Activated T-helper 9 cell treated with anti-CD3 and anti-CD28 coated beads, Interleukin-2, amount 50 U/mL, for 16 hours (primary cell): ENCODE results near the gene ZBTB6.

Experiments used
- DNase-seq: peaks from one replicate; pipeline ENCODE4 v3.0.0-alpha.2; 2020; ENCODE audit warnings: low read depth

Gene ZBTB6

GRCh38 chr9:122912964-122913673, at the start of gene ZBTB6:
TSS of gene ZBTB6 (minus strand) at chr9:122913323. CDS start at chr9:122912072, 1,251 bp downstream.
- DNase-seq: peak; percentile 52

- no peak for DNase-seq
These were observed 48.0 kb upstream of the ZBTB6 start for GRCh38 chr9:122961139-122961538.

- no peak for DNase-seq
These were observed 42.8 kb upstream of the ZBTB6 start for GRCh38 chr9:122955961-122956360.

- no peak for DNase-seq
These were observed 41.1 kb upstream of the ZBTB6 start for GRCh38 chr9:122954253-122954691.

GRCh38 chr9:122951056-122951455, 37.9 kb upstream of the ZBTB6 start:
- no peak for DNase-seq

GRCh38 chr9:122950263-122950662, 37.1 kb upstream of the ZBTB6 start:
- no peak for DNase-seq

DNA sequence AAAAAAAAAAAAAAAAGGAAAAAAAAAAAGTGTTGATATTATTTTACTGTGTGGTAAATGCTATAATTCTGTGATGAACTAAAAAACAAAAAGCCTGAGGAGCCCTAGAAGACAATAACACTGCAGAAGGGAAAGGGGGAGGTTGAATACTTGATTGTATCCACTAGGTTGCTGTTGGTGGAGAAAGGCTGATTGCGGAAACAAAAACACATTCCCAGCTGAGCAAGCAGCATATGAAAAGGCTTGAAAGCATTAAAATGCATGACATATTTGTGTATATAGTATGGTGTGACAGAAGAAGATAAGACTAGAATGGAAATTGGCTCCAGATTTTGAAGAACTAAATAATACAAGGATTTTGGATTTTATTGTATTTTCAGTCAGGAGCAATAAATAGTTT, 36.6 kb upstream of the ZBTB6 start:
- no peak for DNase-seq

DNA sequence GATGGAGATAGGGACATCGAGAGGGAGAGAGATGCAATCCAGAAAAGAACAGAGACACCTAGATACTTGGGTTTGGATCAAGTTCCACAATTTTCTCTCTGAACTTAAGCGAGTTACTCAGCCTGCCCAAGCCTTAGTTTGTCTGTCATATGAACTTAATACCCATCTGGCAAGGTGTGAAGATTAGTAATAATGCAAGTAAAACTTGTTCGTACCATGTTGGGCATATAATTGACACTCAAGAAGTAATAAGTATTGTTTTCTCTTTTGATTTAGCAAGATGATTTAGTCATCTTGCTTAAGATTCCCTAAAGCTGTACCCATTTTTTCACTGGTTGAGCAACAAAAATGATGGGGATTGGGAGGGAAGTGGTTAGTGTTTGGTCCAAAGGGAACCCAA, 35.2 kb upstream of the ZBTB6 start:
- DNase-seq: no peak

GRCh38 chr9:122946461-122947005, 33.4 kb upstream of the ZBTB6 start:
- no peak for DNase-seq

GRCh38 chr9:122944960-122945888, 32.1 kb upstream of the ZBTB6 start:
- no peak for DNase-seq

GRCh38 chr9:122941582-122942234, 28.6 kb upstream of the ZBTB6 start:
- DNase-seq: no peak

- peak; percentile 98 for DNase-seq
These were observed 27.8 kb upstream of the ZBTB6 start, which contains the start of gene RABGAP1 for GRCh38 chr9:122940749-122941581. TSS of gene RABGAP1 (plus strand) at chr9:122941020. CDS start at chr9:122957060, 16,040 bp downstream.

- DNase-seq: no peak
These were observed 27.3 kb upstream of the ZBTB6 start for GRCh38 chr9:122940454-122940748.

DNA sequence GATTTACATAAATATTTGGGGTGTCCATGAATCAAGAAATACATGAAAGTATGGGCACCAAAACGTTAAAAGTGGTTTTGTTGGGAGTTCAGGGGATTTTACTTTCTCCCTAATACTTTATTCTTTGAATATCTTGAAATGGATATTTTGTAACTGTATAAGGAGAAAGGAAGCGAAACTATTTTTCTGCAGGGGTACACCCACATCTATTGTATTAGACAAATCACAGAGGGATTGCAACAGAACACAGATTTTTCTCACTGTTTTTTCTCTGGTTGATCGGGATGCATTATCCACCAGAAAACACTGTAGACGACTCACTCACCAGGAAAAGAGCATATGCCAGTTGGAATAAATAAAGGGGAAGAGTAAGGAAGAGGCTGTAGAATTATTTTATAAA, 26.5 kb upstream of the ZBTB6 start:
- DNase-seq: no peak

DNA sequence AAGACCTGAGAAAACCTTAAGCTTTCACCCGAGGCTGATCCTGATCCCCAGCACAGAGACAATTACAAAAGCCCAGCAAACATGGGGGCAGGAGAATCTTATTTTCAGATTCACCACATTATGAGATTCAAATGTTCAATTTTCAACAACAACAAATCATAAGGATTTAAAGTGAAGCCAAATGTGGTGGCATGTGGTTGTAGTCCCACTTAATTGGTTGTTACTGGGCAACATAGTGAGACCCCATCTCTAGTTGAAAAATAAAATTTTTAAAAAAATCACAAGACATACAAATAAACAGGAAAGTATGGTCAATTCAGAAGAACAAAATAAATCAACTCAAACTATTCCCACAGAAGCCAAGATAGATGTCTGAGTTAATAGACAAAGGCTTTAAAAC, 23.8 kb upstream of the ZBTB6 start:
- no peak for DNase-seq

- DNase-seq: no peak
These were observed 23.3 kb upstream of the ZBTB6 start for GRCh38 chr9:122936464-122936863.

DNA sequence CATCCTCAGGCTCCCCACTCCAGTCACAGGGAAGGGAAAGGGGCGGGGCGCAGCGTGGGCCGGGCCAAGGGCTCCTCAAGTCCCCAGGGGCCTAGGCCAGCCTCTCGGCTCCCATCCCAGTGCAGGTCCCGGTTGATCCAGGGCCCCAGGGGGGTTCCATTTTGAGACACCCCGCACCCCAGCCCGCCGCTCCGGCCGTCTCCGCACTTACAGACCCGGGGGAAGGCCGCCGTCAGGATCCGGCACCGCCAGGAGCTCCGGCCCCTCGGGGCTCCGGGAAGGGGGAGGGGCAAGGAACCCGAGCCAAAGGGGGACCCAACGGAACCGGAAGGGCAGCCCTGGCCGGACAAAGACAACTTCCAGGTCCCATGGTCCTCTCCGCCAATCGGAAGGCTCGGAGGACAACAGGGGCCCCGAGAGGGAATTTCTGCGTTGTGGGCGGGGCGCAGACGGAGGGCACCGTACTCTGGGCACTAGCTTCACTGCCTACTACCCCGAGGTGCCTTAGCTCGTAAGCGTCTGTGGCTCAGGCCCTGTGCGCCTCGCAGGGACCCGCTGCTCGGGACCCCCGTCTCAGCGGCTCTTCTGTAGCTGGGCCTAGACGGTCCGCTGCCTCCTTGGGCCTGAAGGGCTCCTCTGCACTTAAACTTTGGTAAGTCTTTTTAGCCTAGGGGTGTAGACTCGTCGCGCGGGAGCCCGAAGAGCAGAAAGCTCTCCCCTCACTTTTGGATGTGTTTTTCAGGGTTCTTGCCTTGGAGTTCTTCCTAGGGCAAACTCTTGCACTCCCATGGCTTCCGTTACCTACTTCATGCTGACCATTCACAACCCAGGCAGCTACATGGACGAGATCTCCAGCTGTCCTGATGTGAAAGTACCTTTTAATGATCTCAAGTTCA, 18.4 kb upstream of the ZBTB6 start, which contains the start of gene ZBTB26:
Gene ZBTB26 (minus strand): TSS at position 287 of the 896 bp plus-strand sequence. CDS start 11,578 bp downstream, outside the sequence.
- DNase-seq: peak; percentile 84

GRCh38 chr9:122930541-122931225, 17.6 kb upstream of the ZBTB6 start:
- DNase-seq: no peak

DNA sequence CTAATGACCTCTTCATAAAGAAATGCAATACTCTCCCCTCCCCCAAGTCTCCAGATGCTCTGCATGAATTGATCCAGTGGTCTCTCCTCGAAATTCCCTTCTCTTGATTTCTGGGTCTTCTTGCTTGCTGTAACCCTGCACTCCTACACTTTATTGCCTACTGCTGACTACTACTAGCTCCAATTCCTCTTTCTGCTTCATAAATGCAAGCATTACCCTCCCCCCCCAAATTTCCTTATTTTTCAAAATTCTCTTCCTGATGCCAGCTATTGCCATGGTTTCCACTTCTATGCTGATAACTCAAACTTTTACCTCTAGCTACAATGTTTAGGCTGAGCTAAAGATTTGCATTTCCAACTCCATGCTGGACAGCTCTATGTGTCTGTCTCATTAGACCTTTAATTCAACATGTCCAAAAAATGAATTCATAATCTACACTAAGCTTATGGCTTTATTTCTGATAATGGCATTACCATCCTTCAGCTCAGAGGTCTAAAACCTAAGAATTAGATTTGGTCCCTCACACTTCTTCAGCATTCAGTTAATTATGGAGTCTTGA, 16.8 kb upstream of the ZBTB6 start:
- no peak for DNase-seq
